HG02943 (cell line): ENCODE data around the gene KRT74.
"Not testable (repeated sequence)": the region's sequence is repeated elsewhere in the genome, so short reads cannot be mapped to it uniquely, and the experiment has no call there.

ENCODE experiments used
- ATAC-seq: cut with Tn5 transposase; IDR thresholded peaks from one replicate; pipeline ENCODE4 v1.9.1; 2021; ENCODE audit warnings: mild to moderate bottlenecking, low read depth, moderate library complexity; ENCODE audit not compliant: unreplicated experiment

KRT74 gene

DNA sequence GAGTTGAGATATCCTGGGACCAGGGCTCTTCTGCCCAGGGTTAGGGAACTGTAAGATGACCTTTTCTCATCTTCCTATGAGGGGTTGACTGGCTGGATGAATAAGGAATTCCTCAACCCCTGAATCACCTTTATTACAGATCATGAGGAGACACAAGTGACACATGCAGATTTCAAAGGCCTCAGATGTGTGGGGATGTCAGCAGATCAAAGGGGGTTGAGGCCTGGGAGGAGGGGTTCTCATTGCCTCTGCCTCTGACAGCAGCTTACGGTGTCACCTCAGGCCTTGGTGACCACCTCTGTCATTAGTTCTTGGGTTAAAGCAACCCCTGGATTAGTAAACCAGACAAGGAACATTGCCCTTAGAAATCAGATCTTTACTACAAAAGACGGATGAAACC lies 29.7 kb upstream of the KRT74 start:
- ATAC-seq: no peak

- no peak for ATAC-seq
These were observed 28.9 kb upstream of the KRT74 start for GRCh38 chr12:52602552-52602951.

DNA sequence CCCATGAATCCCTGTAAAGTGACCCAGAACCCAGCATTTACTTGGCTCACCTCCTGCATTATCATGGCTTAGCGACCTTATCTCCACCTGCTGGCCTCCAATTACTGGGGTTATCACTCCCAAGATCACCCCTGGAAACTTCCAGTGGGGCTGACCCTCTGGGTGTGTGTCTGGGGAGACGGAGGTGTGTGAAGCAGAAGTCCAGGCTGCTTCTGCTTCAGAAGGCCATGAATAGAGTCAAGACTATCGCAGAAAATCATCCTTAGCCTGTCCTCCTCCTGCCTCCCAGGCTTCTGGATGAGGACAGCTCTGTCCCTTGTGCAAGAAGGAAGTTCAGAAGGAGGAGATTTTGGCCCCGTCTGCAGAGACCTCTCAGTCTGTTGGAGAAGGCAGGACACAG lies 28.0 kb upstream of the KRT74 start:
- no peak for ATAC-seq

DNA sequence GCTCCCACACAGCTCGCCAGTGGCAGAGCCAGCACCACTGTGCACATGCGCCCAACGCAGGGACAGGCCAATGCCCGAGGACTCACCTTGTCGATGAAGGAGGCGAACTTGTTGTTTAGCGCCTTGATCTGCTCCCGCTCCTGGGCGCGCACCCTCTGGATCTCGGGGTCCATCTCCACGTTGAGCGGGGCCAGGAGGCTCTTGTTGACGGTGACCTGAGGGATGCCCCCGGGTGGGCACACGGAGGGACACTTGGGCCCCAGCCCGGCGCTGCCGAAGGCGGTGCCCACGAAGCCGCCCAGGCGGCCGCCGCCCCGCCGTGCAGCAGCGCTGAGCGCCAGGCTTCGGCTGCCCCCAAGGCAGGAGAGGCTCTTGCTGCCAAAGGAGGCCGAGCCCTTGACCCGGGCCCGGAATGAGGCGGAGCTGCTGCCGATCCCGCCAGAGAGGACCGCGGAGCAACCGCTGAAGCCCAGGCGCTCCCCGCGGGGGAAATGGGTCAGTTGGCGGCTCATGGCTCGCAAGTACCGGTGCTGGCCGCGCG lies 27.4 kb upstream of the KRT74 start, which contains the start of gene KRT72:
KRT72 (minus strand) TSS at position 523 of the 541 bp plus-strand sequence; CDS start at position 512, 11 bp downstream.
- no peak for ATAC-seq

GRCh38 chr12:52600475-52600874 lies 26.8 kb upstream of the KRT74 start:
- no peak for ATAC-seq

GRCh38 chr12:52600071-52600470 lies 26.4 kb upstream of the KRT74 start:
- ATAC-seq: no peak

GRCh38 chr12:52598966-52599365 lies 25.3 kb upstream of the KRT74 start:
- ATAC-seq: no peak

DNA sequence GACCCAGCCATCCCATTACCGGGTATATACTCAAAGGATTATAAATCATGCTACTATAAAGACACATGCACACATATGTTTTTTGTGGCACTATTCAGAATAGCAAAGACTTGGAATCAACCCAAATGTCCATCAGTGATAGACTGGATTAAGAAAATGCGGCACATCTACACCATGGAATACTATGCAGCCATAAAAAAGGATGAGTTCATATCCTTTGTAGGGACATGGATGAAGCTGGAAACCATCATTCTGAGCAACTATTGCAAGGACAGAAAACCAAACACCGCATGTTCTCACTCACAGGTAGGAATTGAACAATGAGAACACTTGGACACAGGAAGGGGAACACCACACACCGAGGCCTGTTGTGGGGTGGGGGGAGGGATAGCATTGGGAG lies 20.6 kb upstream of the KRT74 start:
- ATAC-seq: not testable (repeated sequence)

- ATAC-seq: no peak
These were observed 17.9 kb upstream of the KRT74 start for GRCh38 chr12:52591521-52591920.

DNA sequence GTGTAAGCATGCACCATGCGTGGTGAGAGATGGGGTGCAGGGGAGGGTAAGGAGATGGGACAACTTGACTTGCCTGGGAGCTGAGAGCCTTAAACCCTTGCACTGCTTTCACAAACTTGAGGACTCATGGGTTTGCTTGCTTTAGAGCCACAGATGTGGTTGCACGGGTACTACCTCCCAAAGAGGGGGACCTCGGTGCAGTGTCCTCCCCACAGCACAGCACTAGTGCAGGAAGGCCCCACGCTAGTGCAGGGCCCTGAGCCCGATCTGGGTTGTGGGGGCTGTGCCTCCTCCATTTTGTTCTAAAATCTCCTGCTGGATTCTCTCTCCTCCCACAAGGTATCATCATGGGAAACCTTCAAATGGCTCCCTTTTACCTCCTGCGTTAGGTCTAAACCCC lies 16.4 kb upstream of the KRT74 start:
- no peak for ATAC-seq

DNA sequence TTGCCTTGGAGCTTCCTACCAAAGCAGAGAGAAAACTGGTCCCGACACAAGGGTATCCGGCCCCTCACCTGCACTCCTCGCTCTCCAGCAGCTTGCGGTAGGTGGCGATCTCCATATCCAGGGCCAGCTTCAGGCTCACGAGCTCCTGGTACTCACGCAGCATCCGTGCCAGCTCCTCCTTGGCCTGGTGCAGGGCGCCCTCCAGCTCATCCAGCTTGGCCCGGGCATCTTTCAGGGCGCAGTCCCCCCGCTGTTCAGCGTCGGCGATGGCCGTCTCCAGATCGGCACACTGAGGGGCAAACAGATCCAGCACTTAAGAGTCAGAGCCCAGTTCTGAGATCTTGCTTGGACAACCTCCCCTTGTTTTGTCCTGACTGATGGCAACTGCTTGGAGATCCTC lies 13.9 kb upstream of the KRT74 start:
- ATAC-seq: no peak

GRCh38 chr12:52585946-52586345 lies 12.3 kb upstream of the KRT74 start:
- ATAC-seq: no peak

DNA sequence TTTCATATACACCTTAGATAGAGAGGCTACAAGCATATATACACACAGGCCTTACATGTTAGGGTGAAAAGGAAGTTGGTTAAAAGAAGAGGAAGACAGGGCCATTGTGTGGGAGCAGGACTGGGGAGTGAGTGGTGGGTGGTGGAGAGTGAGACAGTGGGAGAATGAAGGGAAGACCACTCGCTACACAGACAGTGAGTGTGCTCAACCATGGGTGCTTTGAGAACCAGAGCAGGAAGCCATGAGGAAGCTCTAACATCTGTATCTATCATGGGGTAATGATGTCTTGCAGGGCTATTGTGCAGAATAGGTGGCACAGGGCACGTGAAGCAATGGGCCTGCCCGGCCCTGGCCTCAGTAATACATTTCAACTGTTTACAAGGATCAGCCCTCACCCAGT lies 11.4 kb upstream of the KRT74 start:
- ATAC-seq: no peak

- no peak for ATAC-seq
These were observed 10.6 kb upstream of the KRT74 start for GRCh38 chr12:52584156-52584682.

GRCh38 chr12:52582971-52583456 lies 9.4 kb upstream of the KRT74 start:
- no peak for ATAC-seq

DNA sequence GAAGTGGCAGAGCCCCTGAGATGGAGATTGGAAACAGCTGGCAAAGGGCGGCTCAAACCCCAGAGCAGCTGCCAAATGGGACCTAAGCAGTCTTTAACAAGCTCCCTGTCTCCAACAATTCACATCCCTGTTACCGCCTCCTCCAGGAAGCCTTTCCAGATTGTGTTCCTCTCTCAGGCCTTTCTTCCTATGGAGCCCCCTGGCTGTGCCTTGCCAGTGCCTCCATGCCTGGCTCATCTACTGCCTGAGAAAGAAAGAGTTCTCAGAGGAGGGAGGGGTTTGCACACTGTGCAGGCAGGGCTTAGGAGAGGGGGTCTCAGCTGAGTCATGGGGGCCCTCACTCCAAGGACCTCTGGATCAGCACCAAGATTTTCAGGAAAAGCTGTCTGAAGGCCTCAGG lies 8.8 kb upstream of the KRT74 start:
- no peak for ATAC-seq

DNA sequence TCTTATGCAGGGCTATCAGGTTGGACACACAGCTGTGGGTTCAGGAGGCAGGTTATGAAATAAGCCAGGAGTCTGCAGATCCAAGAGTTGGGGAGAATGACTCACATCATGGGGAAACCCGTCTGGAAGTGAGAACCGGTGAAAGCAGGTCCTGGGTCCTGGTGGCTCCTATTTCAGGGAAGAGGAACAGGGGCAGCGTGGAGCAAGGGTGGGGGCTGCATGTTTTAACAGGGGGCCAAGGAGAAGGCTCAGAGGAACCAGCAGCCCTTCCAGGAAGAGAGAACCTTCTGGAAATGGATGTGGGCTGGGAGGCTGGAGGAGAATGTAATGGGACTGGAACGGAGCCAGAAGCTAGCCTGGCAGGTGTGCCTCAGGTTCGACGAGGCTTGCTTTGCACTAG lies 7.8 kb upstream of the KRT74 start:
- no peak for ATAC-seq

GRCh38 chr12:52581066-52581465 lies 7.4 kb upstream of the KRT74 start:
- ATAC-seq: no peak

DNA sequence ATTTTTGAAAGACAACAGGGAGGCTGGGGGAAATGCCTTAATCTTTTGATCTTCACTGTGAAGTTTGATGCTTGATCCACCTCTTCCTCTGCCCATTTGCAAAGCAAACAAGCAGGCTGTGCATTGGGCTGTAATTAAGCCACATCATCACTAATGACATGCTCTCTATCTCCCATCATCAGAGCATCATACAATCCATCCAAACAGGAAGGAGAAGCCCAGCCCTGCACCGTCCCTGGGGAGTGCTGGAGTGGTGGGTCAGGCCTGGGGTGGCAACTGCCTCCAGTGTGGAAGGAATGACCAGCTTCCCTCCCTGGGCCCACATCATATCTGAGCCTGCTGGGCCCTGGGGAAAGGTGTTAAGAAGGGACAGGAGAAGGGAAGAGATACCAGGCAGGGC lies 6.9 kb upstream of the KRT74 start:
- no peak for ATAC-seq

- no peak for ATAC-seq
These were observed 6.1 kb upstream of the KRT74 start for GRCh38 chr12:52579468-52580465.

DNA sequence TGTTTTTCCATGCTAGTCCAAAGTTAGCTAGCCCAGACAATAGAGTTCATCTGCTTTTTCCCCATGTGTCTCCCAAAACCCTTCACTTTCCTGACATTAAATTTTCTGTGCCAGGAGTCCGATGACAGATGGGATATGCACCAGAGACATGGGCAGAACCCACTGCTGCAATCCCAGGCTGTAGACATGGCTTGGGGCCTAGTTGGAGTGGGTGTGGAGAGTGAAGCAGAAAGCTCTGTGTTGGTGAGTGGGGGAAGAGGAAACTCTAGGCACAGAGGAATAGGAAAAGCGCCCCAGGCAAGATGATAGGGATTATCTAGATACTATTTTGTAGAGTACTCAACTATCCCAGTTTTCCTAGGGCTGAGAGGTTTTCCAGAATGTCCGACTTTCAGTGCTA lies 4.8 kb upstream of the KRT74 start:
- ATAC-seq: no peak

- no peak for ATAC-seq
These were observed 3.7 kb upstream of the KRT74 start for GRCh38 chr12:52577316-52577715.
